GM18907 (cell line): ENCODE results near the gene CFB.

ENCODE experiments used
- ATAC-seq: cut with Tn5 transposase; IDR thresholded peaks from one replicate; pipeline ENCODE4 v1.9.1; 2021; ENCODE audit warnings: mild to moderate bottlenecking, moderate library complexity; ENCODE audit not compliant: unreplicated experiment

The CFB gene

GRCh38 chr6:31948306-31948705 lies 2.4 kb downstream of the CFB start:
- no peak for ATAC-seq

GRCh38 chr6:31948753-31949413 lies 3.0 kb downstream of the CFB start:
- ATAC-seq, result no peak

DNA sequence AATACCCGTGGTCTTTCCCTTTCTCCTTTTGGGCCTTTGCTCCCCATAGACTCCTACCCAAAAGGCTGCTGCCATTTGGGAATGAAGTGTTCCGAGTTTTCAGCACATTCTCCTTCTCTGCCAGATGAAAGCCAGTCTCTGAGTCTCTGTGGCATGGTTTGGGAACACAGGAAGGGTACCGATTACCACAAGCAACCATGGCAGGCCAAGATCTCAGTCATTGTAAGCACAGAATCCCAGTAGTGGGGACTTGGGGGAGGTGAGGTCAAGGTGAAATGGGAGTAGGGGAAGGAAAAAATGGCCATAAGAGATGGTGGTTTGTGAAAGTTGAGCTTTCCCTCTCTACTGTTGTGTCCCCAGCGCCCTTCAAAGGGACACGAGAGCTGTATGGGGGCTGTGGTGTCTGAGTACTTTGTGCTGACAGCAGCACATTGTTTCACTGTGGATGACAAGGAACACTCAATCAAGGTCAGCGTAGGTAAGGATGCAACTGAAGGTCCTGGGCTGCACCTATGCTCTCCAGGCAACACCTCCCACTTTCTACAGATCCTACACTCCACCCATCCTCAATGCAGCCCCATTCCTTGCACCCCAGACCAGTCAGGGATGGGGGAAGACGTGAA lies 4.1 kb downstream of the CFB start:
- ATAC-seq, result no peak

DNA sequence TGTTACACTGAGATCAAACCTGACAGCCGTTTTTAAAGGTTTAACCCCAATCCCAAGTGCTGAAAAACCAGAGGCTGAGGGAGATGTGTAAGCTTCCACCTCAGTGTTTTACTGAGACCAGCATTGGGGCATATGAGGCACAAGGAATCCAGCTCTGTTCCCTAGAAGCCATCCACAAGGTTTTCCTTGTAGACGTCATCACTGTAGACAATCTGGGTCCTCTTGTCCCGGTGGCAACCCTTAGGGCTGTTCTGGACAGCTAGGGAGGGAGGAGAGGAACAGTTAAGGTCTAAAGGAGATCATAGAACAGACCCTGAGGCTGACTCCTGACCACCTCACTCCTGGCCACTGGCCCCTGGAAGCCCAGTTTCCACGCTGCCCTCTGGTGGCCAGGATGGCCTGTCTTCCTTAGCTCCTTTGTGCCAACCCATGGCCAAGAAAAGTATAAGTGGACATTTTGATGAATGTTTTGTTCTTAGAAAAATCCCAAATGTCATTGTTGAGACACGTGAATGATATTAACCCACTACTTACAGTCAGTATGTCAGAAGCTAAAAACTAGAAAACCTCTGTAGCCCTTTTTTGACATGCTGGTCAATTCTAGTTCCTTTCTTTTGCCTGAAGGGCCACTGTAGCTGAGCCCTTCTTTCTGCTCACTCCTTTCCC lies 6.4 kb downstream of the CFB start:
- ATAC-seq, result no peak

- no peak for ATAC-seq
Observed at GRCh38 chr6:31952890-31953289, 7.0 kb downstream of the CFB start.

- ATAC-seq, result no peak
Observed at GRCh38 chr6:31954511-31954910, 8.6 kb downstream of the CFB start.

GRCh38 chr6:31956796-31957195 lies 10.9 kb downstream of the CFB start:
- no peak for ATAC-seq

DNA sequence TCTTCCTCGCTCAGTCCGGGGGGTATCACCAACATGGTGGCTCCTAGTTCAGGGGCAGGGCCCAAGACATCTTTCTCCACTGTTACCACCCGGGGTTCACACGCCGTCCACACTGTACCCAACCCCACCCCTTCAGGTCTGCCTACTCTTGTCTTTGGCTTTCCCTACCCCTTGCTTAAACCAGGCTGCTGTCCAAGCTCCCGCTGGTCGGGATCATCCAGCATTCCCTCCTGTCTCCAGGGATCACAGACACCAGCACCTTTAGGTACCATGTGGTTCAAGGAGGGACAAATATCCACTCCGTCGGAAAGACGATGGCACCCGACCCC lies 12.5 kb downstream of the CFB start:
- peak; percentile 18 for ATAC-seq

DNA sequence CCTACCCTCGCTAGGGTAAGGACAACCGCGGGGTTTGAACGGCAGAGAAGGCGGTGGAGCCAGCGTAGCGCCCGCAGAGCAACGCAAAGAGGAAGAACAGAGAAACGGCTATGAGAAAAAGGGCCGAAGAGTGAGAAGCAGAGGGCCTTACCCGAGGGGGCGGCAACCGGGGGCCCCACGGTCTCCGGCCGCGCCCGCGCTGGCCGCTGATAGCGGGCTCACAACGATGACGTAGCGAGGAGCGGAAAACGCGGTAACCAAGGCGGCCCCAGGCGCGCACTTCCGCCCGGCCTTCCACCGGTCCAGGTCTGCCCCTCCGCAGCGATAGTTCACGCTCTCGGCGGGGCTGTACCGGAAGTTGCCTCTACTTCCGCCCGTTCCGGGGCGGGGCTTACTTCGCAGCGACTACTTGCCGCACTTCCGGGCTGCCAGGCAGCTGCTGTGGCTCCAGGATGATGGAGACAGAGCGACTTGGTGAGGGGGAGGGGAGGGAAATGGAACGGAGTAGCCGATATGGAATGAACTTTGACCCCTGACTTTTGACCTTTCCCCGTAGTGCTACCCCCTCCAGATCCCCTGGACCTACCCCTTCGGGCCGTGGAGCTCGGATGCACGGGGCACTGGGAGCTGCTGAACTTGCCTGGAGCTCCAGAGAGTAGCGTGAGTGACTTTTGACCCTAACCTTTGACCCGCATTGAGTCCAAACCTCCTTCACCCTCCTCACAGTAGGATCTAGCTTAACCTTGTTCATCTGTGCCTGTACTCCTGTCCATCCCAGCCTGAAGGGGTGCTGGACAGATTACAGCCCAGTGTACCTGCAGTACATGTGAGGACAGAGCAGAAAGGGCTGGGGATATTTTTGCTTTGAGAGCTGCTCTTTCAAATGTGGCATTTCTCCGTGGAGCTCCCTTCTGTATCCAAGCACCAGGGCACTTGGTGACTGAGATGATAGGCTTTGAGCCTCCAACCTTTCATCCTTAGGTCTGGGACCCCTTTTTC lies 13.1 kb downstream of the CFB start, which contains the start of the genes NELFE and SKIC2:
NELFE (minus strand) TSS at position 231 of the 999 bp plus-strand sequence. CDS start 525 bp downstream, outside the sequence.
SKIC2 (plus strand) TSS at position 435 of the 999 bp plus-strand sequence; CDS start at position 453, 18 bp downstream.
- peak; percentile 92 for ATAC-seq

- ATAC-seq, result no peak
Observed at GRCh38 chr6:31961616-31962015, 15.7 kb downstream of the CFB start.

- ATAC-seq, result no peak
Observed at GRCh38 chr6:31963921-31964320, 18.0 kb downstream of the CFB start.

DNA sequence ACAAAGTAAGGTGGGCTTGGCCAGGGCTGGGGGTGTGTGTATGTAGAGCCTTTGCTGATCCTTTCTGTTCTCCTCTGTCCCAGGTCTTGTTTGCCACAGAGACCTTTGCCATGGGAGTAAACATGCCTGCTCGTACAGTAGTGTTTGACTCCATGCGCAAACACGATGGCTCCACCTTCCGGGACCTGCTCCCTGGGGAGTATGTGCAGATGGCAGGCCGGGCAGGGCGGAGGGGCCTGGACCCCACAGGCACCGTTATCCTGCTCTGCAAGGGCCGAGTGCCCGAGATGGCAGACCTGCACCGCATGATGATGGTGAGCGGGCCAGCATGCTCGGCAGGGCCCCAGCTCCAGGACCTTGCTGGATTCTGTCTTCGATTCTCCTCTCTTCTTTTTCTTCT lies 19.8 kb downstream of the CFB start:
- no peak for ATAC-seq

- no peak for ATAC-seq
Observed at GRCh38 chr6:31966506-31966905, 20.6 kb downstream of the CFB start.

- no peak for ATAC-seq
Observed at GRCh38 chr6:31966997-31967925, 21.4 kb downstream of the CFB start.

- no peak for ATAC-seq
Observed at GRCh38 chr6:31967926-31968320, 22.0 kb downstream of the CFB start.

DNA sequence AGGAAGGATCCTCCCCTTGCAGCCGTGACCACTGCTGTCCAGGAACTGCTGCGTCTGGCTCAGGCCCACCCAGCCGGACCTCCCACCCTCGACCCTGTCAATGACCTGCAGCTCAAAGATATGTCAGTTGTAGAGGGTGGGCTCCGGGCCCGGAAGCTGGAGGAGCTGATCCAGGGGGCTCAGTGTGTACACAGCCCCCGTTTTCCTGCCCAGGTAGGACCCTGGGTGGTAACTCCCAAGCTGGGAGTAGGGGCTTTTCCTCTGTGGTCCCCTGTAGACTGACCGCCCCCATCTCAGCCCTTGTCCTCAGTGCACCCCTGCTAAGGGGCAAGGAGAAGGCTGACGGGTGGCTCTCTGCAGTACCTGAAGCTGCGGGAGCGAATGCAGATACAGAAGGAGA lies 22.4 kb downstream of the CFB start:
- ATAC-seq, result no peak

GRCh38 chr6:31968791-31969711 lies 23.2 kb downstream of the CFB start:
- ATAC-seq, result no peak

GRCh38 chr6:31969712-31970603 lies 24.1 kb downstream of the CFB start:
- ATAC-seq, result no peak
